ENCODE data around the gene EXOC3L2.

Gene EXOC3L2

GRCh38 chr19:45217957-45218334 is 27.3 kb downstream of the EXOC3L2 start:
- no peak for DNase-seq

GRCh38 chr19:45217193-45217956 is 27.8 kb downstream of the EXOC3L2 start:
- no peak for DNase-seq

- no peak for DNase-seq
Measured at GRCh38 chr19:45216667-45217066, 28.5 kb downstream of the EXOC3L2 start.

- no peak for DNase-seq
Measured at GRCh38 chr19:45215391-45216191, 29.6 kb downstream of the EXOC3L2 start.

GRCh38 chr19:45213031-45213430 is 32.2 kb downstream of the EXOC3L2 start:
- no peak for DNase-seq

- DNase-seq, result no peak
Measured at GRCh38 chr19:45211751-45212381, 33.3 kb downstream of the EXOC3L2 start.

- DNase-seq, result no peak
Measured at GRCh38 chr19:45206328-45206727, 38.9 kb downstream of the EXOC3L2 start.

GRCh38 chr19:45205810-45206209 is 39.4 kb downstream of the EXOC3L2 start:
- no peak for DNase-seq

GRCh38 chr19:45202637-45203036 is 42.6 kb downstream of the EXOC3L2 start:
- no peak for DNase-seq

- no peak for DNase-seq
Measured at GRCh38 chr19:45200568-45200967, 44.6 kb downstream of the EXOC3L2 start.

GRCh38 chr19:45195764-45196163 is 49.4 kb downstream of the EXOC3L2 start:
- no peak for DNase-seq

GRCh38 chr19:45191375-45191774 is 53.8 kb downstream of the EXOC3L2 start:
- no peak for DNase-seq

- no peak for DNase-seq
Measured at GRCh38 chr19:45189971-45190370, 55.2 kb downstream of the EXOC3L2 start.

- no peak for DNase-seq
Measured at GRCh38 chr19:45187421-45188100, 57.6 kb downstream of the EXOC3L2 start.

- no peak for DNase-seq
Measured at GRCh38 chr19:45186509-45187334, 58.5 kb downstream of the EXOC3L2 start.

- no peak for DNase-seq
Measured at GRCh38 chr19:45184115-45184514, 61.1 kb downstream of the EXOC3L2 start.

GRCh38 chr19:45182758-45183157 is 62.4 kb downstream of the EXOC3L2 start:
- DNase-seq, result no peak

- no peak for DNase-seq
Measured at GRCh38 chr19:45180936-45181335, 64.3 kb downstream of the EXOC3L2 start.

GRCh38 chr19:45179892-45180370 is 65.3 kb downstream of the EXOC3L2 start:
- no peak for DNase-seq

GRCh38 chr19:45179072-45179891 is 65.9 kb downstream of the EXOC3L2 start:
- DNase-seq, result no peak

All from activated CD4-positive, alpha-beta T cell treated with anti-CD3 and anti-CD28 coated beads for 1 hour (primary cell).